ENCODE measurements around the gene PTX4. TPM values are rescaled to one million over a fixed set of nuclear protein-coding genes. Genes with fewer than 3 reads are reported as not detected.

Gene PTX4
- polyA plus RNA-seq, 1 of the 3 experiments (the other 2 are of a cell fraction), result not detected

DNA sequence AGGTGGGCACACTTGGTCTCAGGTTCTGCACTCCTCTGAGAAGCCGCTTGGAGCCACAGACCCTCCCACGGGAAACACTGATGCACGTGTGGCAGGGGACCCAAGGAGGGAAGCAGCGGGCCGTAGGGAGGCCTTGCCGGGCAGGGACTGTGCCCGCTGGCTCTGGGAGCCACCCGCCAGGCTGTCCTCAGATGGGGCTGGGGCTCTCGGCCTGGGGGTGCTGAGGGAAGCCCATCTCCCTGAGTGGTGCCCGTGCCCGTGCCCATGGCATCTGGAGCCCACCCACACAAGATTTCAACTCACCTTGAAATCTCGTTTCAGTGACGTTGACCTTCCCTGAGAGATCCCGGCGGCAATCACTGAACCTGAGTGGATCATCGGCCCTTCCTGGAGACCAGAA, 31.8 kb downstream of the PTX4 start:
- H3K4me1 ChIP-seq (ENCODE audit: control insufficient read depth in 1 of 2, insufficient read depth in 2 of 2, low read depth in 1 of 2, low read length in 1 of 2), result no peaks in the 10 kb centered on the region
- DNase-seq, result no peak
- no peaks in the 10 kb centered on the region for H4K20me1 ChIP-seq (ENCODE audit: insufficient read depth)
- no peak overlapping the region for H3K4me3 ChIP-seq (ENCODE audit: low read depth in 2 of 2, low read length in 1 of 2)
- POLR2A ChIA-PET, result no interaction called here
- no peak overlapping the region for H3K4me2 ChIP-seq
- TF ChIP-seq IRF3 (IDR thresholded peaks at IDR 0.05; ENCODE audit: low read depth, low read length) (no peak), NFIC (IDR thresholded peaks at IDR 0.05; ENCODE audit: borderline replicate concordance) (no peak), ELF1 (IDR thresholded peaks at IDR 0.05) (no peak), SMC3 (IDR thresholded peaks at IDR 0.05; ENCODE audit: low read depth, low read length) (no peak), TAF1 (IDR thresholded peaks at IDR 0.05; ENCODE audit: borderline replicate concordance, low read depth, low read length) (no peak), SIN3A (IDR thresholded peaks at IDR 0.05; ENCODE audit: borderline replicate concordance, low read depth, low read length) (no peak), MEF2A (IDR thresholded peaks at IDR 0.05; ENCODE audit: borderline replicate concordance, low read depth) (no peak), EP300 (IDR thresholded peaks at IDR 0.05; ENCODE audit: borderline replicate concordance in 1 of 2, low read depth in 1 of 2, low read length in 1 of 2) (no peak), CHD2 (IDR thresholded peaks at IDR 0.05; ENCODE audit: low read length, partially characterized antibody) (no peak), MXI1 (IDR thresholded peaks at IDR 0.05; ENCODE audit: low read depth, low read length) (no peak), FOSL2 (IDR thresholded peaks at IDR 0.05; ENCODE audit: borderline replicate concordance, low read depth) (no peak), POLR2AphosphoS5 (IDR thresholded peaks at IDR 0.05; ENCODE audit: low read depth, low read length) (no peak), EZH2phosphoT487 (IDR thresholded peaks at IDR 0.05; ENCODE audit: borderline replicate concordance, low read depth) (no peak), TEAD4 (IDR thresholded peaks at IDR 0.05; ENCODE audit: borderline replicate concordance, insufficient read depth) (no peak), RCOR1 (IDR thresholded peaks at IDR 0.05; ENCODE audit: low read length) (no peak), FOXJ3 (CRISPR knock-in tag; IDR thresholded peaks at IDR 0.05) (no peak), JUND (IDR thresholded peaks at IDR 0.05) (no peak)
- TF ChIP-seq, protein P1, sequence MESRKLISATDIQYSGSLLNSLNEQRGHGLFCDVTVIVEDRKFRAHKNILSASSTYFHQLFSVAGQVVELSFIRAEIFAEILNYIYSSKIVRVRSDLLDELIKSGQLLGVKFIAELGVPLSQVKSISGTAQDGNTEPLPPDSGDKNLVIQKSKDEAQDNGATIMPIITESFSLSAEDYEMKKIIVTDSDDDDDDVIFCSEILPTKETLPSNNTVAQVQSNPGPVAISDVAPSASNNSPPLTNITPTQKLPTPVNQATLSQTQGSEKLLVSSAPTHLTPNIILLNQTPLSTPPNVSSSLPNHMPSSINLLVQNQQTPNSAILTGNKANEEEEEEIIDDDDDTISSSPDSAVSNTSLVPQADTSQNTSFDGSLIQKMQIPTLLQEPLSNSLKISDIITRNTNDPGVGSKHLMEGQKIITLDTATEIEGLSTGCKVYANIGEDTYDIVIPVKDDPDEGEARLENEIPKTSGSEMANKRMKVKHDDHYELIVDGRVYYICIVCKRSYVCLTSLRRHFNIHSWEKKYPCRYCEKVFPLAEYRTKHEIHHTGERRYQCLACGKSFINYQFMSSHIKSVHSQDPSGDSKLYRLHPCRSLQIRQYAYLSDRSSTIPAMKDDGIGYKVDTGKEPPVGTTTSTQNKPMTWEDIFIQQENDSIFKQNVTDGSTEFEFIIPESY (IDR thresholded peaks at IDR 0.05; ENCODE audit: borderline replicate concordance, low read depth), result no peak
- TF ChIP-seq, protein P2, sequence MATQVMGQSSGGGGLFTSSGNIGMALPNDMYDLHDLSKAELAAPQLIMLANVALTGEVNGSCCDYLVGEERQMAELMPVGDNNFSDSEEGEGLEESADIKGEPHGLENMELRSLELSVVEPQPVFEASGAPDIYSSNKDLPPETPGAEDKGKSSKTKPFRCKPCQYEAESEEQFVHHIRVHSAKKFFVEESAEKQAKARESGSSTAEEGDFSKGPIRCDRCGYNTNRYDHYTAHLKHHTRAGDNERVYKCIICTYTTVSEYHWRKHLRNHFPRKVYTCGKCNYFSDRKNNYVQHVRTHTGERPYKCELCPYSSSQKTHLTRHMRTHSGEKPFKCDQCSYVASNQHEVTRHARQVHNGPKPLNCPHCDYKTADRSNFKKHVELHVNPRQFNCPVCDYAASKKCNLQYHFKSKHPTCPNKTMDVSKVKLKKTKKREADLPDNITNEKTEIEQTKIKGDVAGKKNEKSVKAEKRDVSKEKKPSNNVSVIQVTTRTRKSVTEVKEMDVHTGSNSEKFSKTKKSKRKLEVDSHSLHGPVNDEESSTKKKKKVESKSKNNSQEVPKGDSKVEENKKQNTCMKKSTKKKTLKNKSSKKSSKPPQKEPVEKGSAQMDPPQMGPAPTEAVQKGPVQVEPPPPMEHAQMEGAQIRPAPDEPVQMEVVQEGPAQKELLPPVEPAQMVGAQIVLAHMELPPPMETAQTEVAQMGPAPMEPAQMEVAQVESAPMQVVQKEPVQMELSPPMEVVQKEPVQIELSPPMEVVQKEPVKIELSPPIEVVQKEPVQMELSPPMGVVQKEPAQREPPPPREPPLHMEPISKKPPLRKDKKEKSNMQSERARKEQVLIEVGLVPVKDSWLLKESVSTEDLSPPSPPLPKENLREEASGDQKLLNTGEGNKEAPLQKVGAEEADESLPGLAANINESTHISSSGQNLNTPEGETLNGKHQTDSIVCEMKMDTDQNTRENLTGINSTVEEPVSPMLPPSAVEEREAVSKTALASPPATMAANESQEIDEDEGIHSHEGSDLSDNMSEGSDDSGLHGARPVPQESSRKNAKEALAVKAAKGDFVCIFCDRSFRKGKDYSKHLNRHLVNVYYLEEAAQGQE (IDR thresholded peaks at IDR 0.05; ENCODE audit: low read depth, low read length), result no peak
- TF ChIP-seq, protein P3, sequence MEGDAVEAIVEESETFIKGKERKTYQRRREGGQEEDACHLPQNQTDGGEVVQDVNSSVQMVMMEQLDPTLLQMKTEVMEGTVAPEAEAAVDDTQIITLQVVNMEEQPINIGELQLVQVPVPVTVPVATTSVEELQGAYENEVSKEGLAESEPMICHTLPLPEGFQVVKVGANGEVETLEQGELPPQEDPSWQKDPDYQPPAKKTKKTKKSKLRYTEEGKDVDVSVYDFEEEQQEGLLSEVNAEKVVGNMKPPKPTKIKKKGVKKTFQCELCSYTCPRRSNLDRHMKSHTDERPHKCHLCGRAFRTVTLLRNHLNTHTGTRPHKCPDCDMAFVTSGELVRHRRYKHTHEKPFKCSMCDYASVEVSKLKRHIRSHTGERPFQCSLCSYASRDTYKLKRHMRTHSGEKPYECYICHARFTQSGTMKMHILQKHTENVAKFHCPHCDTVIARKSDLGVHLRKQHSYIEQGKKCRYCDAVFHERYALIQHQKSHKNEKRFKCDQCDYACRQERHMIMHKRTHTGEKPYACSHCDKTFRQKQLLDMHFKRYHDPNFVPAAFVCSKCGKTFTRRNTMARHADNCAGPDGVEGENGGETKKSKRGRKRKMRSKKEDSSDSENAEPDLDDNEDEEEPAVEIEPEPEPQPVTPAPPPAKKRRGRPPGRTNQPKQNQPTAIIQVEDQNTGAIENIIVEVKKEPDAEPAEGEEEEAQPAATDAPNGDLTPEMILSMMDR (IDR thresholded peaks at IDR 0.05), result no peak
- H3K9me3 ChIP-seq, result no peaks in the 10 kb centered on the region
- H3K27me3 ChIP-seq (ENCODE audit: insufficient read depth), result no peaks in the 10 kb centered on the region
- H3K36me3 ChIP-seq (replicated peaks in 1 of 2; ENCODE audit: control insufficient read depth in 1 of 2, insufficient read depth in 2 of 2, low read length in 1 of 2), result peaks cover 0 to 44% of the 10 kb centered on the region in 2 experiments
- no peaks in the 10 kb centered on the region for H3K79me2 ChIP-seq (ENCODE audit: insufficient read depth)
- CTCF ChIA-PET, result no interaction called here
- H3F3A ChIP-seq (replicated peaks; ENCODE audit: insufficient read depth), result no peaks in the 10 kb centered on the region
- no peak overlapping the region for H3K9ac ChIP-seq
- H2AFZ ChIP-seq (ENCODE audit: low read depth), result no peak overlapping the region
- no peak overlapping the region for H3K27ac ChIP-seq (ENCODE audit: low read depth in 2 of 2, low read length in 1 of 2)
- H3K9me2 ChIP-seq, result no peaks in the 10 kb centered on the region
- WGBS (ENCODE audit: low lambda C conversion rate), result 94% methylated on average over 11 of the region's 16 CpGs
